Activated T-cell treated with anti-CD3 and anti-CD28 coated beads, Interleukin-2, amount 50 U/mL, for 1 hour (primary cell): ENCODE measurements around the gene DNASE1L3.

Experiments
- DNase-seq: peaks from one replicate; pipeline ENCODE4 v3.0.0-alpha.2; 2020

DNASE1L3 gene

GRCh38 chr3:58176827-58177489 lies 33.8 kb downstream of the DNASE1L3 start:
- no peak for DNase-seq

GRCh38 chr3:58176185-58176530 lies 34.6 kb downstream of the DNASE1L3 start:
- DNase-seq, result no peak

GRCh38 chr3:58175437-58176184 lies 35.2 kb downstream of the DNASE1L3 start:
- DNase-seq, result no peak

GRCh38 chr3:58175187-58175436 lies 35.7 kb downstream of the DNASE1L3 start:
- DNase-seq, result no peak

- DNase-seq, result peak; percentile 40
Measured at GRCh38 chr3:58173669-58174398, 36.9 kb downstream of the DNASE1L3 start.

GRCh38 chr3:58173029-58173668 lies 37.6 kb downstream of the DNASE1L3 start:
- DNase-seq, result no peak

GRCh38 chr3:58171126-58171525 lies 39.6 kb downstream of the DNASE1L3 start:
- DNase-seq, result no peak

GRCh38 chr3:58170376-58170775 lies 40.4 kb downstream of the DNASE1L3 start:
- DNase-seq, result no peak

- no peak for DNase-seq
Measured at GRCh38 chr3:58169371-58169770, 41.4 kb downstream of the DNASE1L3 start.

- DNase-seq, result no peak
Measured at GRCh38 chr3:58168498-58168897, 42.3 kb downstream of the DNASE1L3 start.

GRCh38 chr3:58167431-58168351 lies 43.1 kb downstream of the DNASE1L3 start:
- peak; percentile 64 for DNase-seq

- DNase-seq, result no peak
Measured at GRCh38 chr3:58164906-58165821, 45.6 kb downstream of the DNASE1L3 start.

GRCh38 chr3:58164199-58164879 lies 46.4 kb downstream of the DNASE1L3 start:
- no peak for DNase-seq

GRCh38 chr3:58163234-58163633 lies 47.5 kb downstream of the DNASE1L3 start:
- DNase-seq, result no peak

GRCh38 chr3:58161435-58162398 lies 49.1 kb downstream of the DNASE1L3 start:
- DNase-seq, result no peak

GRCh38 chr3:58160399-58160798 lies 50.4 kb downstream of the DNASE1L3 start:
- DNase-seq, result no peak

- DNase-seq, result no peak
Measured at GRCh38 chr3:58158442-58159153, 52.2 kb downstream of the DNASE1L3 start.

- no peak for DNase-seq
Measured at GRCh38 chr3:58157700-58158099, 53.1 kb downstream of the DNASE1L3 start.

- DNase-seq, result no peak
Measured at GRCh38 chr3:58155838-58156237, 54.9 kb downstream of the DNASE1L3 start.
